ENCODE measurements around the gene GPC5. TPM values are rescaled to one million over a fixed set of nuclear protein-coding genes. Genes with fewer than 3 reads are reported as not detected.

Gene GPC5
- total RNA-seq, 2 experiments from 2014 or later = 2.4 TPM; not detected in 1

- no peak for TF ChIP-seq EZH2phosphoT487 (IDR thresholded peaks at IDR 0.05; ENCODE audit: borderline replicate concordance, low read depth, low read length)
- no peak for TF ChIP-seq CTCF (conservative IDR thresholded peaks at IDR 0.05; ENCODE audit: low read length)
- CTCF ChIA-PET (ENCODE audit: unreplicated experiment) = no interaction called here
- Histone ChIP-seq H3K4me3 (ENCODE audit: low read depth, low read length, poor library complexity, severe bottlenecking) (no peak overlapping the region), H4K20me1 (ENCODE audit: insufficient read depth, low read length) (no peaks in the 10 kb centered on the region), H3K36me3 (ENCODE audit: insufficient read depth, low read length) (no peaks in the 10 kb centered on the region), H3K4me1 (ENCODE audit: insufficient read depth, low read length, poor library complexity, severe bottlenecking) (no peaks in the 10 kb centered on the region), H3K79me2 (ENCODE audit: insufficient read depth, low read depth, low read length) (no peaks in the 10 kb centered on the region), H2AFZ (ENCODE audit: low read length) (no peak overlapping the region), H3K27ac (ENCODE audit: low read depth, low read length, poor library complexity, severe bottlenecking) (no peak overlapping the region), H3K9me3 (ENCODE audit: low read length) (no peaks in the 10 kb centered on the region), H3K4me2 (ENCODE audit: low read length) (no peak overlapping the region), H3K9me2 (ENCODE audit: insufficient read depth, low read length) (no peaks in the 10 kb centered on the region)
- no peak for DNase-seq (ENCODE audit: low spot score)
- intact Hi-C loops (cut with micrococcal nuclease; ENCODE audit: unreplicated experiment) = no loop called here
- no TSS peak for BruUV-seq (replicated peaks)
- POLR2A ChIA-PET = interaction anchor here (0.8 to 1.5 kb wide), 5 partner anchors 10 to 586 kb away, joined by 3 to 8 read pairs (median 3); no protein-coding TSS in a partner anchor
Observed at GRCh38 chr13:91868351-91868750, 469.9 kb downstream of the GPC5 start.

- CTCF ChIA-PET (ENCODE audit: unreplicated experiment) = no interaction called here
- Histone ChIP-seq H3K9me3 (ENCODE audit: low read length) (no peaks in the 10 kb centered on the region), H3K9me2 (ENCODE audit: insufficient read depth, low read length) (no peaks in the 10 kb centered on the region), H4K20me1 (ENCODE audit: insufficient read depth, low read length) (no peaks in the 10 kb centered on the region), H3K4me2 (ENCODE audit: low read length) (no peak overlapping the region), H3K27ac (ENCODE audit: low read depth, low read length, poor library complexity, severe bottlenecking) (no peak overlapping the region), H3K4me1 (ENCODE audit: insufficient read depth, low read length, poor library complexity, severe bottlenecking) (no peaks in the 10 kb centered on the region), H2AFZ (ENCODE audit: low read length) (no peak overlapping the region), H3K4me3 (ENCODE audit: low read depth, low read length, poor library complexity, severe bottlenecking) (no peak overlapping the region), H3K36me3 (ENCODE audit: insufficient read depth, low read length) (no peaks in the 10 kb centered on the region), H3K79me2 (ENCODE audit: insufficient read depth, low read depth, low read length) (no peaks in the 10 kb centered on the region)
- no TSS peak for BruUV-seq (replicated peaks)
- DNase-seq (ENCODE audit: low spot score) = no peak
- POLR2A ChIA-PET = interaction anchor here (0.9 kb wide), 2 partner anchors 11 to 14 kb away, joined by 3 to 4 read pairs; no protein-coding TSS in a partner anchor
- TF ChIP-seq EZH2phosphoT487 (IDR thresholded peaks at IDR 0.05; ENCODE audit: borderline replicate concordance, low read depth, low read length) = no peak
- TF ChIP-seq CTCF (conservative IDR thresholded peaks at IDR 0.05; ENCODE audit: low read length) = no peak
- intact Hi-C loops (cut with micrococcal nuclease; ENCODE audit: unreplicated experiment) = loop anchor here (5.0 kb wide), 1 partner anchor 309 kb away; no protein-coding TSS in a partner anchor
Observed at GRCh38 chr13:91878491-91878890, 480.1 kb downstream of the GPC5 start.

GRCh38 chr13:91879360-91879759 lies 480.9 kb downstream of the GPC5 start:
- no peaks in the 10 kb centered on the region for H3K79me2 ChIP-seq (ENCODE audit: insufficient read depth, low read depth, low read length)
- no peak overlapping the region for H2AFZ ChIP-seq (ENCODE audit: low read length)
- ChIA-PET CTCF (ENCODE audit: unreplicated experiment) (no interaction called here), POLR2A (interaction anchor here (0.6 kb wide), 1 partner anchor 23 kb away, joined by 3 read pairs; no protein-coding TSS in a partner anchor)
- no peak overlapping the region for H3K4me2 ChIP-seq (ENCODE audit: low read length)
- no peaks in the 10 kb centered on the region for H4K20me1 ChIP-seq (ENCODE audit: insufficient read depth, low read length)
- no peaks in the 10 kb centered on the region for H3K4me1 ChIP-seq (ENCODE audit: insufficient read depth, low read length, poor library complexity, severe bottlenecking)
- no peaks in the 10 kb centered on the region for H3K36me3 ChIP-seq (ENCODE audit: insufficient read depth, low read length)
- intact Hi-C loops (cut with micrococcal nuclease; ENCODE audit: unreplicated experiment) = loop anchor here (5.0 kb wide), 1 partner anchor 308 kb away; no protein-coding TSS in a partner anchor
- TF ChIP-seq EZH2phosphoT487 (IDR thresholded peaks at IDR 0.05; ENCODE audit: borderline replicate concordance, low read depth, low read length) (no peak), CTCF (conservative IDR thresholded peaks at IDR 0.05; ENCODE audit: low read length) (no peak)
- no peak overlapping the region for H3K27ac ChIP-seq (ENCODE audit: low read depth, low read length, poor library complexity, severe bottlenecking)
- H3K4me3 ChIP-seq (ENCODE audit: low read depth, low read length, poor library complexity, severe bottlenecking) = no peak overlapping the region
- DNase-seq (ENCODE audit: low spot score) = no peak
- H3K9me2 ChIP-seq (ENCODE audit: insufficient read depth, low read length) = no peaks in the 10 kb centered on the region
- H3K9me3 ChIP-seq (ENCODE audit: low read length) = no peaks in the 10 kb centered on the region
- BruUV-seq (replicated peaks) = no TSS peak

All from OCI-LY7 (cell line).